OCI-LY7 (cell line): ENCODE measurements around the gene ENTPD7.

Source experiments
- EZH2phosphoT487 ChIP-seq: fragments of 200-600 bp; sonication (generic); IDR thresholded peaks from 2 replicates; pipeline ENCODE4 v1.6.1; 2018; ENCODE audit warnings: low read depth, borderline replicate concordance, mild to moderate bottlenecking, mixed run types, antibody characterized with exemption, low read length, moderate library complexity, mixed read lengths
- TF ChIP-seq, protein P1 (sequence below): fragments of 200-600 bp; sonication (generic); conservative IDR thresholded peaks from 2 replicates; pipeline ENCODE4 v1.5.1; 2014; ENCODE audit warnings: mild to moderate bottlenecking, antibody characterized with exemption, low read length, moderate library complexity, mixed read lengths

DNA sequence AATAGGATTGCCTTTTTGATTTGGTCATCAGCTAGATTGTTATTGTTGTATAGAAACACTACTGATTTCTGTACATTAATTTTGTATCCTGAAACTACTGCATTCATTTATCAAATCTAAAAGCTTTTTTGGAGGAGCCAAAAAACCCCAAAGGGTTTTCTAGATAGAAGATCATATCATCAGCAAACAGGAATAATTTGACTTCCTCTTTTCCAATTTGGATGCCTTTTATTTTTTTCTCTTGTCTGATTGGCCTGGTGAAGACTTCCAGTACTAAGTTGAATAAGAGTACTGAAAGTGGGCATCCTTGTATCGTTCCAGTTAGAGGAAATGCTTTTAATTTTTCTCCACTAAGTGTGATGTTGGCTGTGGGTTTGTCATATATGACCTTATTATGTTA lies 10.6 kb upstream of the ENTPD7 start:
- TF ChIP-seq, protein P1, sequence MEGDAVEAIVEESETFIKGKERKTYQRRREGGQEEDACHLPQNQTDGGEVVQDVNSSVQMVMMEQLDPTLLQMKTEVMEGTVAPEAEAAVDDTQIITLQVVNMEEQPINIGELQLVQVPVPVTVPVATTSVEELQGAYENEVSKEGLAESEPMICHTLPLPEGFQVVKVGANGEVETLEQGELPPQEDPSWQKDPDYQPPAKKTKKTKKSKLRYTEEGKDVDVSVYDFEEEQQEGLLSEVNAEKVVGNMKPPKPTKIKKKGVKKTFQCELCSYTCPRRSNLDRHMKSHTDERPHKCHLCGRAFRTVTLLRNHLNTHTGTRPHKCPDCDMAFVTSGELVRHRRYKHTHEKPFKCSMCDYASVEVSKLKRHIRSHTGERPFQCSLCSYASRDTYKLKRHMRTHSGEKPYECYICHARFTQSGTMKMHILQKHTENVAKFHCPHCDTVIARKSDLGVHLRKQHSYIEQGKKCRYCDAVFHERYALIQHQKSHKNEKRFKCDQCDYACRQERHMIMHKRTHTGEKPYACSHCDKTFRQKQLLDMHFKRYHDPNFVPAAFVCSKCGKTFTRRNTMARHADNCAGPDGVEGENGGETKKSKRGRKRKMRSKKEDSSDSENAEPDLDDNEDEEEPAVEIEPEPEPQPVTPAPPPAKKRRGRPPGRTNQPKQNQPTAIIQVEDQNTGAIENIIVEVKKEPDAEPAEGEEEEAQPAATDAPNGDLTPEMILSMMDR, result no peak
- no peak for TF ChIP-seq EZH2phosphoT487
